ENCODE data around the gene HAPLN1.
A peak's percentile ranks its signal among the peaks of the same experiment; 100 is the strongest.

Gene HAPLN1

DNA sequence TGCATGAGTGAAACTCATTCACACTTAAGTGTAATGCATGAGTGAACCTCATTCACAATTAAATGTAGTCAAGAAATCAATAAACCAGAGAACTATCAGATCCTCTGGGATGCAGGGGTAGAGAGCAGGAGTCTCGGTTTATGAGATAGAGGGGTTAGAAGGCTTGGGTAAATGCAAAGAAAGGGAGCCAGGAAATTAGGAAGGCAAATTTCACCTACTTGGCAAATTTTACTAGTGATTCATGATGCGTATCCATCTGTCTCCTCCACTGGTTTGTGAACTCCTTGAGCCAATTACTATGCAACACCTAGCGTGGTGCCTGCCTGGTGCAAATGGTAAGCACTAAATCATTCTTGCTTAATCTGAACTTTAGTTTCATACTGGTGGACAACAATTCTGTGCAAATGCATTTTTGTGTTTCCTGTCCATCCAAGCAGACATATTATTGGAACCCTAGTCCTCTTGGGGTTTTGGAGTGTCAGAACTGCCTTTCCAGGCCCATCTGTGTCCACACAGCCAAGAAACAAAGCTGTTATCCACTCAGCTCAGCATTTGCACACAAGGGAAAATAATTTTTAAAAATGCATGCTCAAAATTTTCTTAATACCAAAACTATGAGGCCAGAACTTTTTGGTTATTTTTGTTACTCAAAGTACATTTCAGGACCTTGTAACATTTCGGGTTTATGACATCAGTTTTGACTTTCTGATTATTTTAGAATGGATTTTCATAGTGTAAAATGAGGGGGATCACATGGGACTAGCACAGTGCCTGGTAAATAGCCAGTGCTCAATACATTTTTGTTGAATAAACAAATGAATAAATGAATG, 5.2 kb downstream of the HAPLN1 start:
- no peak for FAIRE-seq

- no peak for FAIRE-seq
Measured at GRCh38 chr5:83714810-83715209, 5.8 kb downstream of the HAPLN1 start.

DNA sequence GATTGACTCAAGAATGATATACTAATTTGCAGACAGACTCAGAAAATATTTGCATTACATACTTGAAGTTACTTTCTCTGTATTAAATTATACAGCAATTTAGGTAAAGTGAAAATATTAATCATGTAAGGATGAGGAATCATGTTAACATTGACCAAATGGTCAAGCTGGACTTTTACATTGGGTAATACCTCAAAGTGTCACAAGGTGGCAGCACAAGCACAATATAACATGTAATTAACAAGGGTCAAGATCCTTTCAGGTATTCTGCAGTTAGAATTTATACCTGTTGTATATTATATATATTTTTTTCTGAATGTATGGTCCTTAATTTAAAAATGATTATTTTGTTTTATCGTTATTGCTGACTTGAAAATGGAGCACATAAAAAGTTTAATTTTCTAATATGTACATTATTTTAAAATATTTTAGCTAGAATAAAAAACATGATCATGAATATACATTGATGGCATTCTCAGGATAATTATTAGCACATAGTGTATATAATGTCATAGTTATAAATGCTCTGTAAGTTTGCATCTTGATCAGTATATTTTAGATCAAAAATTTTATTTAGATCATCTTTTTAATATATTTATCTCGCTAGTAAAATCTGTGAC, 8.6 kb downstream of the HAPLN1 start:
- peak; percentile 97 for FAIRE-seq

DNA sequence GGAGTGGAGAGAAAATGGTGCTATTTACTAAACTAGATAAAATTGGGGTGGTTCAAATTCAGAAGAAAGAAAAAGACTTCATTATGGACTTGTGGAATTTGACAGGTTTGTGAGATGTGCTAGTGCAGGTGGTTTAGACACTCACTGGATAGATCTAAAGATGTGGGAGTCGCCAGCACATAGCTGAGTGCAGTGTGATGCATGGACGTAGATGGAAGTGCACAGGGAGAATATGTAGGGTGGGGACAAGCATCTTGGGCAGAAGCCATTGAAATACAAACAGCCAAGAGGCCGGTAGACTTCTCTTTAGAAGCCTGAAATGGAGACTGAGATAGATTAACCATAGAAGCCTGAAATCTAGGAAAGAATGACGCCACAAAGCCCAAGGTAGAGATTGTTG, 10.7 kb downstream of the HAPLN1 start:
- FAIRE-seq: no peak

GRCh38 chr5:83708170-83708569, 12.5 kb downstream of the HAPLN1 start:
- FAIRE-seq: no peak

DNA sequence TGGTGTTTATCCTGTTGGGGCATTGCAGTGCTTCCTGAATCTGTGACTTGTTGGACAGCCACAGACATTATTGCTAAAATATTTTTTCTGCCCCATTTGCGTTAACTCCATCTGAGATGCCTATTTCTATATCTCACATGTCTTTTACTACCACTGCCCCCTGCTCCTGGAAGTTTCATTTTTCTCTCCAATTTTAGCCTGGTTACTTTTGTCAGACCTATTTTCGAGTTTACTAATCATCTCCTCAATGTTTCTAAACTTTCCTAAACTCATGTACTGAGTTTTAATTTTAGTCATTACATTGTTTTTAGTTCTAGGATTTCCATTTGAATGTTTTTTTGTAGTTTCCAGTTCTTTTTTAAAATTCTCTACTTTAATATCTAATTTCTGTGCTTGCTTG, 17.6 kb downstream of the HAPLN1 start:
- FAIRE-seq: no peak

DNA sequence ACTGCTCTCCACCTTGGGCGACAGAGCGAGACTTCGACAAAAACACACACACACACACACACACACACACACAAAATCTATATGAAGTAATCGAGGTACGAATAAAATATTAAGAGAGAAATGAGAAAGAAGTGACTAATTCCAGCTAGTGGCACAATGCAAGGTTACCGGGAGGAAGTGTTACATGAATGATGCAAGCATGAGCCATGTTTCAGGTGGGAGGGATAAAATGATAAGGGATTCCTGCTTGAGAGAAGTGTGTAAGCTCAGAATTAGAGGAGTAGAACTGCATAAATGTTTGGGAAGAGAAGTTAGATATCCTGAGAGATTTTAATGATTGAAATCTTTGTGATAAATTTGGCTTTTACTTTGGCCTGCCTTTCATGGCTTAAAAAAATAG, 18.8 kb downstream of the HAPLN1 start:
- no peak for FAIRE-seq

- FAIRE-seq: no peak
Measured at GRCh38 chr5:83689881-83690280, 30.8 kb downstream of the HAPLN1 start.

- no peak for FAIRE-seq
Measured at GRCh38 chr5:83688281-83688680, 32.4 kb downstream of the HAPLN1 start.

GRCh38 chr5:83687124-83687619, 33.5 kb downstream of the HAPLN1 start:
- no peak for FAIRE-seq

DNA sequence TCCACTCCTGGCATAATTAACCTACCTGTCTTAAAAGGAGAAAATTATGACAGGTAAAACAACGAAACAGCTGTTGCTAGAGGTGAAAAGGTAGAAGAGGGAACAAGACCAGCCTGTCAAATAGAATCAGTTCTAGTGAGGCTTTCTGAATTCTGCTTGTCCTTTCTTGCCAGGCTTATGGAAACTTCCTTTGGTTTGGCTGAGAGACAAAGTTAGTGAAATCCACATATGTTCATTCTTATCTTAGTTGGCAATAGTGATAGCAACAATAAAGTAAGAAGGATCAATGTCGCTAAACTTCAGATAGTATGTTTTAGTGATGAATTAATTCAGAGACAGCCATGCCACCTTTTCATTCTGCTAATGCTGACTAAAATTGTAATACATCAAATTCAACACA, 34.4 kb downstream of the HAPLN1 start:
- FAIRE-seq: no peak

DNA sequence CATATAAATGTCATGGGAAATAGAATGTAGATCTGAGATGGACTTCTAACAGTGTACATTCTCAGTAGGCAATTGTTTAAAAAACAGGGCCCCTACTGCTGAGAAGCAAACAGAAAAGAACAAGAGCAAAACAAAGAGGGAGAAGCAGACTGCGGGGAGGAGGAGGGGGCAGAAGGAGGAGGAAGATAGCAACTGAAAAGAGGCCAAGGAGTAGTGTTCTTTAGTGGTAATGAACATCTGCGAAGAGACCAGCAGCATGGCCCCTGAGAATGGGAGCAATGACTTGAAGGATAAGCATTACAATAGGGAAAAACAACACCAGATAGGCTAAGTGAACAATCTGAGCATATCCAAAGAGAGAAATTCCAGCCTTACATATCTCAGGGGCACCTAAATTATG, 36.8 kb downstream of the HAPLN1 start:
- FAIRE-seq: no peak

GRCh38 chr5:83672646-83673045, 48.0 kb downstream of the HAPLN1 start:
- FAIRE-seq: no peak

GRCh38 chr5:83672158-83672557, 48.5 kb downstream of the HAPLN1 start:
- FAIRE-seq: no peak

- no peak for FAIRE-seq
Measured at GRCh38 chr5:83665631-83666030, 55.0 kb downstream of the HAPLN1 start.

GRCh38 chr5:83662558-83662957, 58.1 kb downstream of the HAPLN1 start:
- FAIRE-seq: no peak

GRCh38 chr5:83657807-83658525, 62.7 kb downstream of the HAPLN1 start:
- no peak for FAIRE-seq

GRCh38 chr5:83654427-83654994, 66.1 kb downstream of the HAPLN1 start:
- FAIRE-seq: no peak

GRCh38 chr5:83653669-83654068, 67.0 kb downstream of the HAPLN1 start:
- no peak for FAIRE-seq

DNA sequence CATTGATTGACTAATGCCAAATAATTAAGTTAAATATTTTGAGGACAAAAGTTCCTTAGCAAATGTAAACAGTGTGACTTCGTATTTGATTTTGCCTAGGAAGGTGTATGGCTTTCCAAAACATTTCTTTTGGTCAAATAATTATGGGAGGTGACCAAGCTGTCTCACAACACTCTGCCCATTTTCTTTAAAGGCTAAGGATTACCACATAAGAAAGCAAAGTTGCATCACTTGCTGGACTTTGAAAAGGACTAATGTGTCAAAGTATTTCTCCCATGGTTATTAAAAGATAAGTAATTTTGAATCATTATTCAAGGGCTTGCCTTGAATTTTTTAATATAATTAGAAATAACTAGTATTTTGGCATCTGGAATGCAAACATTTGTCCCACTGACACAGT, 74.7 kb downstream of the HAPLN1 start:
- no peak for FAIRE-seq

GRCh38 chr5:83644301-83644700, 76.4 kb downstream of the HAPLN1 start:
- FAIRE-seq: no peak

GRCh38 chr5:83641946-83642345, 78.7 kb downstream of the HAPLN1 start:
- no peak for FAIRE-seq

GRCh38 chr5:83639911-83640310, 80.7 kb downstream of the HAPLN1 start:
- FAIRE-seq: no peak

All from A204.1 (cell line).